PC-9 (cell line): ENCODE measurements around the gene ASTL. TPM values are rescaled to one million over a fixed set of nuclear protein-coding genes. Genes with fewer than 3 reads are reported as not detected.
A peak's percentile ranks its signal among the peaks of the same experiment; 100 is the strongest.
"Not testable (repeated sequence)": the region's sequence is repeated elsewhere in the genome, so short reads cannot be mapped to it uniquely, and the experiment has no call there.

Experiments
- BruUV-seq: library from RNA; stranded (reverse); fragments of 400-500 nt; replicated peaks from 2 replicates; lab custom pipeline; 2021; lab: Mats Ljungman, UMichigan
- CTCF ChIA-PET: fragments of 300-600 bp; sonication (Branson Sonifier 250); formaldehyde crosslinking; loops from one replicate; lab custom pipeline; 2022; ENCODE audit warnings: antibody characterized with exemption; lab: Charles Lee
- POLR2A ChIA-PET: fragments of 300-600 bp; sonication (Branson Sonifier 250); formaldehyde crosslinking; loops from one replicate; lab custom pipeline; 2022; ENCODE audit warnings: antibody characterized with exemption; ENCODE audit not compliant: unreplicated experiment; lab: Charles Lee
- DNase-seq, 2 experiments: peaks; one replicate each; pipeline versions ENCODE4 v3.0.0 to v3.0.0-alpha.2; 2015 to 2022; ENCODE audit warnings: mixed read lengths in 1 of 2
- H2AFZ ChIP-seq: fragments of 200-600 bp; sonication (generic); 2 replicates; pipeline ENCODE4 v1.8.1; 2017; ENCODE audit warnings: antibody characterized with exemption
- H3F3A ChIP-seq: fragments of 200-600 bp; sonication (generic); 2 replicates; pipeline ENCODE4 v1.8.1; 2017; ENCODE audit warnings: antibody characterized with exemption, mild to moderate bottlenecking, low read depth; ENCODE audit not compliant: insufficient read depth
- H3K27ac ChIP-seq: fragments of 200-600 bp; sonication (generic); 2 replicates; pipeline ENCODE4 v1.6.1; 2016; ENCODE audit warnings: mixed run types
- H3K27me3 ChIP-seq: fragments of 200-600 bp; sonication (generic); 2 replicates; pipeline ENCODE4 v1.6.1; 2016; ENCODE audit warnings: low read depth, mixed run types; ENCODE audit not compliant: insufficient read depth
- H3K36me3 ChIP-seq: fragments of 200-600 bp; sonication (generic); 2 replicates; pipeline ENCODE4 v1.6.1; 2016; ENCODE audit warnings: low read depth, mixed run types
- H3K4me1 ChIP-seq: fragments of 200-600 bp; sonication (generic); replicated peaks from 2 replicates; pipeline ENCODE4 v1.6.1; 2016; ENCODE audit warnings: mixed run types; ENCODE audit not compliant: insufficient read depth
- H3K4me2 ChIP-seq: fragments of 200-600 bp; sonication (generic); 2 replicates; pipeline ENCODE4 v1.6.1; 2017; ENCODE audit warnings: mixed run types
- H3K4me3 ChIP-seq: fragments of 200-600 bp; sonication (generic); 2 replicates; pipeline ENCODE4 v1.6.1; 2016; ENCODE audit warnings: mixed run types
- H3K79me2 ChIP-seq: fragments of 200-600 bp; sonication (generic); 2 replicates; pipeline ENCODE4 v1.6.1; 2017; ENCODE audit warnings: low read depth, mixed run types
- H3K9me2 ChIP-seq: fragments of 200-600 bp; sonication (generic); 2 replicates; pipeline ENCODE4 v1.8.1; 2017; ENCODE audit warnings: mild to moderate bottlenecking; ENCODE audit not compliant: insufficient read depth
- H3K9me3 ChIP-seq: fragments of 200-600 bp; sonication (generic); 2 replicates; pipeline ENCODE4 v1.8.1; 2016; ENCODE audit warnings: low read depth; ENCODE audit not compliant: insufficient read depth
- H4K20me1 ChIP-seq: fragments of 200-600 bp; sonication (generic); 2 replicates; pipeline ENCODE4 v1.8.1; 2017; ENCODE audit not compliant: insufficient read depth
- EZH2 ChIP-seq: fragments of 200-600 bp; sonication (generic); IDR thresholded peaks from 2 replicates; pipeline ENCODE4 v1.8.0; 2017; ENCODE audit warnings: antibody characterized with exemption, low read depth
- intact Hi-C: fragments of 100-400 bp; cut with micrococcal nuclease; formaldehyde crosslinking; loops from one replicate; pipeline ENCODE4 v1.10.0; 2022; ENCODE audit not compliant: unreplicated experiment
- total RNA-seq: library from RNA; stranded (reverse); gene quantifications from 2 replicates; pipeline ENCODE4 v1.2.3, GENCODE V29; 2021
- TF ChIP-seq, protein P1 (sequence below): fragments of 200-600 bp; sonication (generic); conservative IDR thresholded peaks from 2 replicates; pipeline ENCODE4 v1.6.1; 2017; ENCODE audit warnings: mixed run types, antibody characterized with exemption, mild to moderate bottlenecking, moderate library complexity

The ASTL gene
- total RNA-seq, 1 experiment from 2014 or later: not detected

DNA sequence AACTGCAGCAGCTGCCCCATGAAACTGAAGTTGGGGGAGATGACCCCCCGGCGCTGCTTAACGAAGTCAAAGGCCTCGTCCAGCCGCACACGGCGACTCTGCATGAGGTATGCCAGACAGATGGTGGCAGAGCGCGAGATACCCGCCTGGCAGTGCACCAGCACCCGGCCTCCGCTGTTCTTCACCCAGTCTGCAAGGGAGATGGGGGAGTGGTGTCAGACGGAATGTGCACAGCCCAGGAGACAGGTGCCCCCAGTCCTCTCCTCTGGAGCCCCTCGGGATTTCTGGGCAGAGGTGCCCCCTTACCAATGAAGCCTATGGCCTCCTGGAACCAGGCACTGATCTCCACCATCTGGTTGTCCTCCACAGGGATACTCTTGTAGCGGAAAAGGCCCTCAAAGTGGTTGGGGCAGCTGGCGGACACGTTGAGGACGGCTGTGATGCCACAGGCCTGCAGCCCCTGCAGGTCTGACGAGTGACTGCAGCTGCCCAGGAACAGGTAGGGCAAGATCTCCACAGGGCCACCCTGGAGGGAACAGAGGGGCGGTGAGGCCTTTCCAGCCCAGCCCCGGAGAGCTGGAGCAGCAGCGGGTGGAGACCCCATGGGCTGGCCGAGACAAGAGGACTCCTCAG is 5.7 kb upstream of the ASTL start:
- CTCF ChIA-PET: no interaction called here
- peak; percentile 49 to 55 for DNase-seq
- H3K36me3 ChIP-seq: no peaks in the 10 kb centered on the region; the same call in 1 of the 2 replicates
- no peaks in the 10 kb centered on the region for H3K9me3 ChIP-seq
- H3K4me1 ChIP-seq: peaks cover 18% of the 10 kb centered on the region
- H3K79me2 ChIP-seq: peaks cover 12% of the 10 kb centered on the region; the same call in 1 of the 2 replicates
- intact Hi-C loops: loop anchor here (2.0 kb wide), 1 partner anchor 65 kb away; the partner anchor contains the start of gene STARD7
- BruUV-seq: TSS peak; percentile 47
- peak overlapping the region; percentile 73 for H3K4me3 ChIP-seq
- H4K20me1 ChIP-seq: no peaks in the 10 kb centered on the region
- no peak overlapping the region for H3K27ac ChIP-seq
- POLR2A ChIA-PET: no interaction called here
- peaks cover 20% of the 10 kb centered on the region; the same call in 1 of the 2 replicates for H3F3A ChIP-seq
- no peaks in the 10 kb centered on the region for H3K9me2 ChIP-seq
- TF ChIP-seq, protein P1, sequence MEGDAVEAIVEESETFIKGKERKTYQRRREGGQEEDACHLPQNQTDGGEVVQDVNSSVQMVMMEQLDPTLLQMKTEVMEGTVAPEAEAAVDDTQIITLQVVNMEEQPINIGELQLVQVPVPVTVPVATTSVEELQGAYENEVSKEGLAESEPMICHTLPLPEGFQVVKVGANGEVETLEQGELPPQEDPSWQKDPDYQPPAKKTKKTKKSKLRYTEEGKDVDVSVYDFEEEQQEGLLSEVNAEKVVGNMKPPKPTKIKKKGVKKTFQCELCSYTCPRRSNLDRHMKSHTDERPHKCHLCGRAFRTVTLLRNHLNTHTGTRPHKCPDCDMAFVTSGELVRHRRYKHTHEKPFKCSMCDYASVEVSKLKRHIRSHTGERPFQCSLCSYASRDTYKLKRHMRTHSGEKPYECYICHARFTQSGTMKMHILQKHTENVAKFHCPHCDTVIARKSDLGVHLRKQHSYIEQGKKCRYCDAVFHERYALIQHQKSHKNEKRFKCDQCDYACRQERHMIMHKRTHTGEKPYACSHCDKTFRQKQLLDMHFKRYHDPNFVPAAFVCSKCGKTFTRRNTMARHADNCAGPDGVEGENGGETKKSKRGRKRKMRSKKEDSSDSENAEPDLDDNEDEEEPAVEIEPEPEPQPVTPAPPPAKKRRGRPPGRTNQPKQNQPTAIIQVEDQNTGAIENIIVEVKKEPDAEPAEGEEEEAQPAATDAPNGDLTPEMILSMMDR: peak; percentile 67; the same call in 1 of the 2 replicates
- TF ChIP-seq EZH2: no peak
- H3K4me2 ChIP-seq: peak overlapping the region; percentile 92
- H3K27me3 ChIP-seq: no peaks in the 10 kb centered on the region
- peak overlapping the region; percentile 88 for H2AFZ ChIP-seq

- Histone ChIP-seq H3K79me2 (peaks cover 12% of the 10 kb centered on the region; the same call in 1 of the 2 replicates), H3K4me2 (peak overlapping the region; percentile 92), H3F3A (peaks cover 19% of the 10 kb centered on the region; the same call in 1 of the 2 replicates), H3K36me3 (no peaks in the 10 kb centered on the region; the same call in 1 of the 2 replicates), H3K4me1 (peaks cover 22% of the 10 kb centered on the region), H2AFZ (no peak overlapping the region), H3K27me3 (no peaks in the 10 kb centered on the region), H3K9me2 (no peaks in the 10 kb centered on the region), H3K9me3 (no peaks in the 10 kb centered on the region), H3K27ac (no peak overlapping the region), H4K20me1 (no peaks in the 10 kb centered on the region), H3K4me3 (no peak overlapping the region)
- intact Hi-C loops: no loop called here
- ChIA-PET CTCF (no interaction called here), POLR2A (no interaction called here)
- no peak for DNase-seq
- TF ChIP-seq, protein P1: no peak
- TF ChIP-seq EZH2: no peak
- no TSS peak for BruUV-seq
These were observed 5.0 kb upstream of the ASTL start for GRCh38 chr2:96143231-96143847.

GRCh38 chr2:96142217-96143113 is 4.2 kb upstream of the ASTL start:
- Histone ChIP-seq H3F3A (peaks cover 19% of the 10 kb centered on the region; the same call in 1 of the 2 replicates), H3K9me2 (no peaks in the 10 kb centered on the region), H3K27me3 (no peaks in the 10 kb centered on the region), H3K36me3 (no peaks in the 10 kb centered on the region; the same call in 1 of the 2 replicates), H2AFZ (no peak overlapping the region), H3K4me2 (no peak overlapping the region), H3K4me3 (no peak overlapping the region), H3K9me3 (no peaks in the 10 kb centered on the region), H3K27ac (no peak overlapping the region), H3K4me1 (peaks cover 19% of the 10 kb centered on the region), H4K20me1 (no peaks in the 10 kb centered on the region), H3K79me2 (peaks cover 12% of the 10 kb centered on the region; the same call in 1 of the 2 replicates)
- ChIA-PET CTCF (no interaction called here), POLR2A (no interaction called here)
- DNase-seq: no peak
- no peak for TF ChIP-seq EZH2
- TF ChIP-seq, protein P1: no peak
- intact Hi-C loops: no loop called here
- BruUV-seq: no TSS peak

- H3K36me3 ChIP-seq, H2AFZ ChIP-seq, DNase-seq, H4K20me1 ChIP-seq, BruUV-seq, H3K27ac ChIP-seq, CTCF ChIA-PET, intact Hi-C loops, H3K4me2 ChIP-seq, H3K27me3 ChIP-seq, H3K9me3 ChIP-seq, H3K9me2 ChIP-seq, H3K4me3 ChIP-seq: not testable (repeated sequence)
- POLR2A ChIA-PET: interaction anchor here (0.6 kb wide), 1 partner anchor 701 kb away, joined by 13 read pairs; no protein-coding TSS in a partner anchor
- Histone ChIP-seq H3F3A (peaks cover 19% of the 10 kb centered on the region; the same call in 1 of the 2 replicates), H3K79me2 (peaks cover 12% of the 10 kb centered on the region; the same call in 1 of the 2 replicates), H3K4me1 (peaks cover 19% of the 10 kb centered on the region)
These were observed 3.3 kb upstream of the ASTL start for GRCh38 chr2:96141624-96141967.
